ENCODE measurements around the gene PEX11B.

DNA sequence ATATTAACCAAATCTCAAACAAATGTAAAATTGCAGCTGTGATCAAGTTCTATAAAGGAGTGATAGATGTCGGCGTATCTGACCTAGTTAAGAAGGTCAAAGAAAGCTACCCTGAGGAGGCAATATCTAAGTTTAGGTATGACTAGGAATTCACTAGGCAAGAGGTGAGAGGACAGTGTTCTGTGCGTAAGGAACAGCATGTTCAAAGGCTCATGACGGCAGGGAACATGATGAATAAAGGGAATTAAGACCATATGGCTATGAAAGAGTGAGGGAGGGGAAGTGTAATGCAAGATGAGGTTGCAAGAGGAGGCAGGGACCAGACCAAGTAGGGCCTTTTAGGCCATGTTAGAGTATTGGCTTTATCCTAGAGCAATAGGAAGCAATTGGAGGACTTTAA lies 30.7 kb upstream of the PEX11B start:
- TF ChIP-seq, protein P1, sequence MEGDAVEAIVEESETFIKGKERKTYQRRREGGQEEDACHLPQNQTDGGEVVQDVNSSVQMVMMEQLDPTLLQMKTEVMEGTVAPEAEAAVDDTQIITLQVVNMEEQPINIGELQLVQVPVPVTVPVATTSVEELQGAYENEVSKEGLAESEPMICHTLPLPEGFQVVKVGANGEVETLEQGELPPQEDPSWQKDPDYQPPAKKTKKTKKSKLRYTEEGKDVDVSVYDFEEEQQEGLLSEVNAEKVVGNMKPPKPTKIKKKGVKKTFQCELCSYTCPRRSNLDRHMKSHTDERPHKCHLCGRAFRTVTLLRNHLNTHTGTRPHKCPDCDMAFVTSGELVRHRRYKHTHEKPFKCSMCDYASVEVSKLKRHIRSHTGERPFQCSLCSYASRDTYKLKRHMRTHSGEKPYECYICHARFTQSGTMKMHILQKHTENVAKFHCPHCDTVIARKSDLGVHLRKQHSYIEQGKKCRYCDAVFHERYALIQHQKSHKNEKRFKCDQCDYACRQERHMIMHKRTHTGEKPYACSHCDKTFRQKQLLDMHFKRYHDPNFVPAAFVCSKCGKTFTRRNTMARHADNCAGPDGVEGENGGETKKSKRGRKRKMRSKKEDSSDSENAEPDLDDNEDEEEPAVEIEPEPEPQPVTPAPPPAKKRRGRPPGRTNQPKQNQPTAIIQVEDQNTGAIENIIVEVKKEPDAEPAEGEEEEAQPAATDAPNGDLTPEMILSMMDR (IDR thresholded peaks at IDR 0.05; ENCODE audit: borderline replicate concordance, extremely low read depth, low read length, poor library complexity, severe bottlenecking) = no peak
- no peak for TF ChIP-seq EZH2 (IDR thresholded peaks at IDR 0.05; ENCODE audit: borderline replicate concordance, low read depth, low read length, severe bottlenecking)

Measured in DND-41 (cell line).